ENCODE results near the gene PNPO. TPM values are rescaled to one million over a fixed set of nuclear protein-coding genes. Genes with fewer than 3 reads are reported as not detected.
A peak's percentile ranks its signal among the peaks of the same experiment; 100 is the strongest.

PNPO gene
- total RNA-seq, 1 donor from 2014 or later: 7.1 TPM

DNA sequence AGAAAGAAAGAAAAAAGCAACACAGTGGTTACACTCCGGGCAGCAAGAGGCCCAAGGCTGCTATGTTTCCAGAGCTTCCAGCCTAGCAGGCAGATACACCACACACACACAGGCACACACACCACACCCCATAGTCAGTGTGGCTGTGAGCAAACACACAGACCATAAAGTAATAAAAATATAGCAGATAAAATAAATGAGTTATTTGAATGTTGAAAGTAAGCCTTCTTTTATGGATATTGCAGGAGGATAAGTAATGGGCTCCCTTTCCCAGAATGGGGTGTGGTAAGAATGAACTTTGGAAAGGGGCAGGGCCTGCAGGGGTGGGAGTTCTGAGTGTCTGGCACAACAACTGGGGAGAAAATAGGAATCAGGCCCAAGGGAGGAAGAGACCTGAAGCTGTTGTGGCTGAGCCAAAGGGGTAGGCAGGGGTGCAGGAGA, 24.7 kb downstream of the PNPO start:
- DNase-seq (ENCODE audit: low read depth, low spot score): no peak
- Mint-ChIP-seq H3K27ac (ENCODE audit: unreplicated experiment) (no peak overlapping the region), H3K9me3 (no peaks in the 10 kb centered on the region), H3K36me3 (ENCODE audit: low read depth) (peaks cover 2% of the 10 kb centered on the region), H3K4me3 (no peak overlapping the region), H3K4me1 (peaks cover 16% of the 10 kb centered on the region), H3K27me3 (ENCODE audit: low read depth) (no peaks in the 10 kb centered on the region)
- TF ChIP-seq, protein P1, sequence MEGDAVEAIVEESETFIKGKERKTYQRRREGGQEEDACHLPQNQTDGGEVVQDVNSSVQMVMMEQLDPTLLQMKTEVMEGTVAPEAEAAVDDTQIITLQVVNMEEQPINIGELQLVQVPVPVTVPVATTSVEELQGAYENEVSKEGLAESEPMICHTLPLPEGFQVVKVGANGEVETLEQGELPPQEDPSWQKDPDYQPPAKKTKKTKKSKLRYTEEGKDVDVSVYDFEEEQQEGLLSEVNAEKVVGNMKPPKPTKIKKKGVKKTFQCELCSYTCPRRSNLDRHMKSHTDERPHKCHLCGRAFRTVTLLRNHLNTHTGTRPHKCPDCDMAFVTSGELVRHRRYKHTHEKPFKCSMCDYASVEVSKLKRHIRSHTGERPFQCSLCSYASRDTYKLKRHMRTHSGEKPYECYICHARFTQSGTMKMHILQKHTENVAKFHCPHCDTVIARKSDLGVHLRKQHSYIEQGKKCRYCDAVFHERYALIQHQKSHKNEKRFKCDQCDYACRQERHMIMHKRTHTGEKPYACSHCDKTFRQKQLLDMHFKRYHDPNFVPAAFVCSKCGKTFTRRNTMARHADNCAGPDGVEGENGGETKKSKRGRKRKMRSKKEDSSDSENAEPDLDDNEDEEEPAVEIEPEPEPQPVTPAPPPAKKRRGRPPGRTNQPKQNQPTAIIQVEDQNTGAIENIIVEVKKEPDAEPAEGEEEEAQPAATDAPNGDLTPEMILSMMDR (conservative IDR thresholded peaks at IDR 0.05): no peak

DNA sequence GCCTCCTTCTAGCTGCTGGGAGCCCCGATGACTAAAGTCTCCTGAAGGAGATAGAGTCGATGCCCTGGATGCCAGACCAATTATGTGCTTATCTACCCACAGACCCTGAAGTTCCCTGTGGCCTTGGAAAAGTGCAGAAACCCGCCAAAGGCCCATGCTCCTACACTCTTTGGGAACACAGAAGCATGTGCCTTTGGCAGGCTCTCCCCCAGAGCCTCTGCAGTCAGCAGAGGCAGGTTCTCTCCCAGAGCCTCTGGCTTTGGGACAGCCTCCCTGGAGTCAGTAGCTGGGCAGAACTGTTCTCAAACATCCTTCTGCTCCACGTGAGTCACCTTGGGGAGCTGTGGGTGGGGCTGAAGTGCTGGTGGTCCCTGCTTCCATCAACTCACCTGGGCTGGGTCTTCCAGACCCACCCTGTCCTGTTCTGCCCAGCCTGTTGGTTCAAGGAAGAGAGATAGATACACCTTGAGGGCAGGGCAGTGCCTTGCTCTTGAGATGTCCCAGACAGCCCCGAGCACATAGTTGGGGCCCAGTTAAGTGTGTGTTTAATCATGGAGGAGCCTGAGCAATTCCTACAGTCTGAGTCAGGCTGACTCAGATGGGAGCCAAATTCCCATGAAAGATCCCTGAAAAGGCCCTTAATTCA, 26.4 kb downstream of the PNPO start:
- Mint-ChIP-seq H3K4me1 (peaks cover 26% of the 10 kb centered on the region), H3K4me3 (no peak overlapping the region), H3K9me3 (no peaks in the 10 kb centered on the region), H3K36me3 (ENCODE audit: low read depth) (peaks cover 2% of the 10 kb centered on the region), H3K27me3 (ENCODE audit: low read depth) (no peaks in the 10 kb centered on the region), H3K27ac (ENCODE audit: unreplicated experiment) (no peak overlapping the region)
- TF ChIP-seq, protein P1 (conservative IDR thresholded peaks at IDR 0.05): no peak
- no peak for DNase-seq (ENCODE audit: low read depth, low spot score)

- no peak overlapping the region for H3K27ac Mint-ChIP-seq (ENCODE audit: unreplicated experiment)
- H3K4me3 Mint-ChIP-seq: no peak overlapping the region
- TF ChIP-seq, protein P1 (conservative IDR thresholded peaks at IDR 0.05): no peak
- H3K9me3 Mint-ChIP-seq: no peaks in the 10 kb centered on the region
- peaks cover 35% of the 10 kb centered on the region for H3K4me1 Mint-ChIP-seq
- peaks cover 5% of the 10 kb centered on the region for H3K36me3 Mint-ChIP-seq (ENCODE audit: low read depth)
- DNase-seq (ENCODE audit: low read depth, low spot score): no peak
- no peaks in the 10 kb centered on the region for H3K27me3 Mint-ChIP-seq (ENCODE audit: low read depth)
These were observed 27.5 kb downstream of the PNPO start for GRCh38 chr17:47968836-47969235.

DNA sequence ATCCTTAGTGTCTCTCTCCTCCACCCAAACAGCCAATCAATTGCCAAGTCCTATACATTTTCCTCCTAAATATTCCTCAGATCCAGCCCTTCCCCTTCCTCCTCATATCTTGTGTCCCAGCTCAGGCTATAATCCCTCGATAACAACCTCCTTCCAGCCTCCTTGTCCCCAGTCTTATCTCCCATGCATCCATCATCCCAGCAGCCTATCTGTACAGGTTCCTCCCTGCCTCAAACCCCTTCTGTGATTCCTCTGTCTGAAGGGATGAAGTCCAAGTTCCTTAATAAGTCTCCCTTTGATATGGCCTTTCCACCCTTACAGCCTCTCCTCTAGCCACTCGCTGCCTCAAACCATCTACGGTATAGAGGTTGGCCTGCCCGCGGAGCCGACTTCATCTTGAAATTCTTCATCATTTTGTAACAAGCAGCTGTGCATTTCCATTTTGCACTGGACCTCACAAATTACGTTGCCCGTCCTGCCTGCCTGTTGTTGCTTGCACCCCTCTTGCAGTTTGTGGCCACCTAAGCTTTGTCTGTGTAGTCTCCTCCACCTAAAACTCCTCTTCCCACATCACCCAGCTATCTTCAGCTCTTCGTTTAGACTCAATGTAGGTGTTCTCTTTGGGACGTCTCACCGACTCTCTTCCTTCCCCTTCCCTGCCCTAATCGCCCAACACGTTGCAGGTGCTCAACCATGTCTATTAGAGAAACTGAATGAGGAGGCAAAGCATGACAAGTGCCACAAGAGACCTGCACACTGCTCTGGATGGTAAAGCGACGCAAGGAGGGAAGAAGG, 28.8 kb downstream of the PNPO start:
- peaks cover 8% of the 10 kb centered on the region for H3K36me3 Mint-ChIP-seq (ENCODE audit: low read depth)
- TF ChIP-seq, protein P1 (conservative IDR thresholded peaks at IDR 0.05): no peak
- no peaks in the 10 kb centered on the region for H3K27me3 Mint-ChIP-seq (ENCODE audit: low read depth)
- H3K9me3 Mint-ChIP-seq: no peaks in the 10 kb centered on the region
- no peak overlapping the region for H3K27ac Mint-ChIP-seq (ENCODE audit: unreplicated experiment)
- peaks cover 40% of the 10 kb centered on the region for H3K4me1 Mint-ChIP-seq
- peak overlapping the region; percentile 94 for H3K4me3 Mint-ChIP-seq
- DNase-seq (ENCODE audit: low read depth, low spot score): no peak

DNA sequence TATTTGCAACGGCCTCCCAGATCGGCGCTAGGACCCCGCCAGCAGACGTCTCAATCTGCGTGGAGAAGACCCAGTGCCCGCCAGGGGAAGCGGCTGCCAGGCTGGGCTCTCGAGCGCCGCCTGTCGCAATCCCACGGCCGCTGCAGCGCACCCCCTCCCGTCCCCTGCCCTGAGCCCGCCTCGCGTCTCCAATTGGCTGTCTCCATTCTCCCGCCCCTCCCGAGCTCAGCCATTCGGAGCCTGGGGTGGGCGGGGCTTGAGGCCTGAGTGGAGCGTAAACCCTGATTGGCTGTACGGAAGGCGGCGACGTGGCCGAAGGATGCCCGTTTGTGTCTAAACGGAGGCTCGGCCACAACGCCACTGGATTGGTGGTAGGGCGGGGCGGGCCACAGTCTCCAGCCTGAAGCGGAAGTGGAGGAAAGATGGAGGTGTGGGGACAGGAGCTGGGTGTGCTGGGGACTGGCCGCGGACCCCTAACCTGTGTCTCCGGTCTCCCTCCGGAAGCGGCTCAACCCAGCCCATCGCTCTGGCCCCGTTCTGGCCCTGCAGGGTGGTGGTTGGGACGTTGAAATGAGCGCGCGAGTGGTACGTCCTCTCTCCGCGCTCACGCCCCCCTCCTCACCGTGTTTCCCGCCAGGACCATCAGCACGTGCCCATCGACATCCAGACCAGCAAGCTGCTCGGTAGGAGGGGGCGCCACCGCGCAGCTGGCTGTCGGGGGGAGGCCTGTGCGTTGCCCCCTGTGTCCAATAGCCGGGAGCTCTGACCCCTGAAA, 29.5 kb downstream of the PNPO start, which contains the start of gene CDK5RAP3:
TSS of gene CDK5RAP3 (plus strand) at position 389 of the 775 bp plus-strand sequence. CDS start at position 423, 34 bp downstream.
- no peaks in the 10 kb centered on the region for H3K9me3 Mint-ChIP-seq
- H3K36me3 Mint-ChIP-seq (ENCODE audit: low read depth): peaks cover 11% of the 10 kb centered on the region
- no peaks in the 10 kb centered on the region for H3K27me3 Mint-ChIP-seq (ENCODE audit: low read depth)
- TF ChIP-seq, protein P1 (conservative IDR thresholded peaks at IDR 0.05): peak; percentile 91
- H3K27ac Mint-ChIP-seq (ENCODE audit: unreplicated experiment): peak within 1 kb of the TSS; percentile 95
- H3K4me1 Mint-ChIP-seq: peaks cover 40% of the 10 kb centered on the region
- peak within 1 kb of the TSS; percentile 94 for H3K4me3 Mint-ChIP-seq
- peak; percentile 99 for DNase-seq (ENCODE audit: low read depth, low spot score)

Measured in neural crest cell (in vitro differentiated cells).